IMR-90 (cell line): ENCODE data around the gene AHCTF1.

ENCODE experiments used
- BHLHE40 ChIP-seq: fragments of 150-350 bp; IDR thresholded peaks from 2 replicates; pipeline ENCODE4 v1.6.1; 2016; ENCODE audit warnings: mild to moderate bottlenecking, low read depth, low read length
- CTCF ChIP-seq: conservative IDR thresholded peaks from 2 replicates; pipeline ENCODE4 v1.5.1; 2012; ENCODE audit warnings: mild to moderate bottlenecking, low read depth, low read length, improper control_type of control experiment
- ELK1 ChIP-seq: fragments of 150-350 bp; IDR thresholded peaks from 2 replicates; pipeline ENCODE4 v1.6.1; 2016; ENCODE audit warnings: low read depth, mild to moderate bottlenecking, low read length, moderate library complexity, borderline replicate concordance
- MXI1 ChIP-seq: IDR thresholded peaks from 2 replicates; pipeline ENCODE4 v1.6.1; 2012; ENCODE audit warnings: low read depth, mild to moderate bottlenecking, low read length, moderate library complexity, borderline replicate concordance
- POLR2A ChIP-seq: IDR thresholded peaks from 2 replicates; pipeline ENCODE4 v1.6.1; 2012; ENCODE audit warnings: mild to moderate bottlenecking, low read depth, low read length
- RAD21 ChIP-seq: IDR thresholded peaks from 2 replicates; pipeline ENCODE4 v1.6.1; 2012; ENCODE audit warnings: low read length, improper control_type of control experiment
- SMC3 ChIP-seq: fragments of 150-350 bp; IDR thresholded peaks from 2 replicates; pipeline ENCODE4 v1.6.1; 2016; ENCODE audit warnings: low read depth, mild to moderate bottlenecking, antibody characterized with exemption, low read length, moderate library complexity

- TF ChIP-seq BHLHE40 (no peak), CTCF (no peak), RAD21 (no peak), POLR2A (no peak), SMC3 (no peak), MXI1 (no peak), ELK1 (no peak)
Measured at GRCh38 chr1:246978785-246979184, 47.0 kb upstream of the AHCTF1 start.
